Gastroesophageal sphincter (tissue), 4 donors: ENCODE results near the gene SLIT3. TPM values are rescaled to one million over a fixed set of nuclear protein-coding genes. Genes with fewer than 3 reads are reported as not detected.

Source experiments
- ATAC-seq: fragments of 150-250 bp; one replicate; pipeline ENCODE4 v1.9.1; 2016; ENCODE audit warnings: mild to moderate bottlenecking, moderate library complexity
- H3K27ac ChIP-seq, 4 donors: fragments of 200-600 bp; sonication (generic) in 3 of 4; 1 replicate in 3 of 4; 2 replicates in 1 of 4; pipeline ENCODE4 v1.5.1; 2016 to 2019
- H3K27me3 ChIP-seq: fragments of 200-600 bp; sonication (generic); one replicate; pipeline ENCODE4 v1.5.1; 2019
- H3K36me3 ChIP-seq, 2 donors: fragments of 200-600 bp; sonication (generic); one replicate each; pipeline ENCODE4 v1.5.1; 2019; ENCODE audit warnings: control low read depth in 1 of 2
- H3K4me1 ChIP-seq, 3 donors: fragments of 200-600 bp; sonication (generic); 1 replicate in 2 of 3; 2 replicates in 1 of 3; pipeline ENCODE4 v1.5.1; 2016 to 2019; ENCODE audit warnings: control low read depth in 2 of 3
- H3K4me3 ChIP-seq, 2 donors: fragments of 200-600 bp; sonication (generic); one replicate each; pipeline ENCODE4 v1.5.1; 2019; ENCODE audit warnings: mild to moderate bottlenecking in 1 of 2, moderate library complexity in 1 of 2
- H3K9me3 ChIP-seq, 3 donors: fragments of 200-600 bp; sonication (generic); one replicate each; pipeline ENCODE4 v1.5.1; 2017 to 2019; ENCODE audit warnings: control low read depth in 2 of 3
- CTCF ChIP-seq, 4 experiments: fragments of 200-600 bp in 2 of 4; fragments of 450-650 bp in 2 of 4; sonication (generic) in 1 of 4; IDR thresholded peaks; one replicate each; pipeline ENCODE4 v1.5.1; 2017 to 2019; ENCODE audit warnings: antibody characterized with exemption in 4 of 4, mild to moderate bottlenecking in 2 of 4, moderate library complexity in 2 of 4
- EP300 ChIP-seq: sonication (generic); formaldehyde crosslinking; IDR thresholded peaks from one replicate; pipeline ENCODE4 v1.6.1; 2017; ENCODE audit warnings: antibody characterized with exemption, mild to moderate bottlenecking
- POLR2A ChIP-seq, 2 donors: fragments of 450-650 bp; IDR thresholded peaks; one replicate each; pipeline ENCODE4 v1.6.1; 2017; ENCODE audit warnings: antibody characterized with exemption in 2 of 2, mild to moderate bottlenecking in 2 of 2, moderate library complexity in 1 of 2
- POLR2AphosphoS5 ChIP-seq: sonication (generic); formaldehyde crosslinking; IDR thresholded peaks from one replicate; pipeline ENCODE4 v1.6.1; 2017; ENCODE audit warnings: antibody characterized with exemption
- WGBS, 2 donors: methylation state at CpG; one replicate each; pipeline ENCODE4 v1.1.5; 2018; ENCODE audit warnings: low coverage in 1 of 2; 5-methylcytosine and 5-hydroxymethylcytosine counted together
- total RNA-seq, 4 donors: library from RNA; depleted of rRNA; stranded (reverse); fragments of >200 nt; gene quantifications; one replicate each; pipeline ENCODE4 v1.1.0, GENCODE V29; 2016

The SLIT3 gene
- total RNA-seq, 4 donors from 2014 or later = 29.6 to 76.3 (median 31.1) TPM

DNA sequence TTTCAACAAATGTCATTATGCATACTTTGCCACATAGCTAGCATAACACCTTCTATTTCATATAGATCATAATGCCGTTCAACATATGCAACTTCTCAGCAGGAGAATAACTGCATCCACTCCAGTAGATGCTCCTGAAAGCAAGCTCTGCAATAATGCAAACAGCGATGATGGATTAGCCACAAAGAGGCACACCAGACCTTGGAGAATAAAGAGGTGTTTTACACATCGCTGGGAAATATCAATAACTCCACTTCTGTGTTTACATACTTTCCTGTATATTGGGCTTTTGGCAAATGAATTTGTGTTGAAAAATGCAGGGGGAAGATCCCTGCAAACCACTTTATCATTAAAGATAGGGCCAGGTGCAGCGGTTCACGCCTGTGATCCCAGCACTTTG is 450.3 kb downstream of the SLIT3 start:
- TF ChIP-seq POLR2A (IDR thresholded peaks at IDR 0.05) = no peak
- TF ChIP-seq EP300 = no peak
- TF ChIP-seq CTCF (IDR thresholded peaks at IDR 0.05) = no peak
- no peak for TF ChIP-seq POLR2AphosphoS5
- H3K36me3 ChIP-seq = no peaks in the 10 kb centered on the region
- ATAC-seq = no peak
- WGBS, 2 donors = 58 to 77% methylated on average over 3 to 4 of the region's 5 CpGs
- H3K4me1 ChIP-seq = no peaks in the 10 kb centered on the region
- no peaks in the 10 kb centered on the region for H3K27me3 ChIP-seq
- H3K27ac ChIP-seq = no peak overlapping the region
- H3K4me3 ChIP-seq = no peak overlapping the region
- H3K9me3 ChIP-seq = no peaks in the 10 kb centered on the region

DNA sequence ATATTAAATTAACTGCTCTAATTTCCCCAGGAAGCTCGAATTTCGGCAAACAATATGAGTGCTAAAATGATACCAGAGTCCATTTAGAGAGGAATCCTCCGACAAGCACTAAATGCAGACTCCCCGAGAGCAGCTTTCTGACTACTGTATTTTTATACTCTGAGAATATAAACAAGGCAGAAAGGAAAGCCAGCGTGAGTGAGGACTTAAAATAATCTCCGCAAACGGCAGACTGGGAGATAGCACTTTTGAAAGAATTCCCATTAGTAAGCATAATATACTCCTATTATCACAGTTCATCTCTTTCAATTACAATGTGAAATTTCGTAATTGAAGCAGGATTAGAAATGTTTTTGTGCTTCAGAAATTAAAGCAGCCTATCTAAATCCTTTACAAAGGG is 452.4 kb downstream of the SLIT3 start:
- H3K4me3 ChIP-seq = no peak overlapping the region
- WGBS, 2 donors = 56 to 66% methylated on average over 8 of the region's 8 CpGs
- peaks cover 0 to 9% (median 0%) of the 10 kb centered on the region in 3 donors for H3K4me1 ChIP-seq
- TF ChIP-seq POLR2AphosphoS5 (no peak), CTCF (IDR thresholded peaks at IDR 0.05) (no peak), POLR2A (IDR thresholded peaks at IDR 0.05) (no peak), EP300 (no peak)
- H3K27ac ChIP-seq = no peak overlapping the region
- H3K27me3 ChIP-seq = no peaks in the 10 kb centered on the region
- no peak for ATAC-seq
- no peaks in the 10 kb centered on the region for H3K9me3 ChIP-seq
- H3K36me3 ChIP-seq = no peaks in the 10 kb centered on the region

DNA sequence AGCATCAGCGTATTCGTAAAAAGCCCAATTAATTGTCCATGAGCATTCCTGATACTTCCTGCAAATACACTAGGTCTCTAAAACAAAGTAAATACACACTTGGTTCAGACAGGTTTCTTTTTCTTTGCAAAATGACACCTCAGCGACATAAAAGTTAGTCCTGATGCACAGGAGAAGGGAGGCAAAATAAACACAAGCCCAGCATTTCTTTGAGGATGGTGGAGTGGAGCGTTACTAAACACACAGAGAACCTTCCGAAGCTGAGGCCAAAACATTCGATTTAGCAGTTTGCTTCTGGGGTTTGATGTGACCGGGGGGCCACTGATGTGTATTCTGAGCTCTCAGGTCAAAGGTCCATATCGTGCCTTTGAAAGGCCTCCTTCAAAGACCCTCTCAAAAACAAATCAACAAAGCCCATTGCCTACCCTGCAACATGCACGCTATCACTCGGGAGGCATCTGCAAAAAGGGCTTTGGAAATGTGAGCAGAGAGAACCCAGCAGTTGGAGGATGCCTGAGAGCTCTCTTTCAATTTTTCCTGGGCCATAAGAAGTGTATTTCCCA is 453.3 kb downstream of the SLIT3 start:
- no peak for TF ChIP-seq POLR2A (IDR thresholded peaks at IDR 0.05)
- TF ChIP-seq CTCF (IDR thresholded peaks at IDR 0.05) = no peak
- no peak for TF ChIP-seq EP300
- no peak overlapping the region for H3K4me3 ChIP-seq
- no peak for ATAC-seq
- H3K36me3 ChIP-seq = no peaks in the 10 kb centered on the region
- no peaks in the 10 kb centered on the region for H3K27me3 ChIP-seq
- H3K27ac ChIP-seq = no peak overlapping the region
- WGBS, 2 donors = 83 to 94% methylated on average over 6 to 7 of the region's 10 CpGs
- no peaks in the 10 kb centered on the region for H3K9me3 ChIP-seq
- H3K4me1 ChIP-seq = peaks cover 0 to 10% (median 0%) of the 10 kb centered on the region in 3 donors

GRCh38 chr5:168844922-168845296 is 456.0 kb downstream of the SLIT3 start:
- no peak for ATAC-seq
- no peaks in the 10 kb centered on the region for H3K27me3 ChIP-seq
- peaks cover 0 to 6% of the 10 kb centered on the region in 2 donors for H3K36me3 ChIP-seq
- H3K4me1 ChIP-seq = peaks cover 0 to 10% (median 0%) of the 10 kb centered on the region in 3 donors
- no peak overlapping the region for H3K4me3 ChIP-seq
- TF ChIP-seq POLR2A (IDR thresholded peaks at IDR 0.05) (no peak), CTCF (IDR thresholded peaks at IDR 0.05) (no peak), POLR2AphosphoS5 (no peak), EP300 (no peak)
- no peaks in the 10 kb centered on the region for H3K9me3 ChIP-seq
- H3K27ac ChIP-seq = no peak overlapping the region
- 82 to 100% methylated on average over 1 to 8 of the region's 8 CpGs for WGBS, 2 donors
